ENCODE results near the gene NACC2. TPM values are rescaled to one million over a fixed set of nuclear protein-coding genes. Genes with fewer than 3 reads are reported as not detected.

The NACC2 gene
- total and polyA plus RNA-seq, 2 of the 8 experiments (the other 6 are each of a cell fraction or from before 2014, with no cell fraction given), result 8.3 to 14.0 TPM

DNA sequence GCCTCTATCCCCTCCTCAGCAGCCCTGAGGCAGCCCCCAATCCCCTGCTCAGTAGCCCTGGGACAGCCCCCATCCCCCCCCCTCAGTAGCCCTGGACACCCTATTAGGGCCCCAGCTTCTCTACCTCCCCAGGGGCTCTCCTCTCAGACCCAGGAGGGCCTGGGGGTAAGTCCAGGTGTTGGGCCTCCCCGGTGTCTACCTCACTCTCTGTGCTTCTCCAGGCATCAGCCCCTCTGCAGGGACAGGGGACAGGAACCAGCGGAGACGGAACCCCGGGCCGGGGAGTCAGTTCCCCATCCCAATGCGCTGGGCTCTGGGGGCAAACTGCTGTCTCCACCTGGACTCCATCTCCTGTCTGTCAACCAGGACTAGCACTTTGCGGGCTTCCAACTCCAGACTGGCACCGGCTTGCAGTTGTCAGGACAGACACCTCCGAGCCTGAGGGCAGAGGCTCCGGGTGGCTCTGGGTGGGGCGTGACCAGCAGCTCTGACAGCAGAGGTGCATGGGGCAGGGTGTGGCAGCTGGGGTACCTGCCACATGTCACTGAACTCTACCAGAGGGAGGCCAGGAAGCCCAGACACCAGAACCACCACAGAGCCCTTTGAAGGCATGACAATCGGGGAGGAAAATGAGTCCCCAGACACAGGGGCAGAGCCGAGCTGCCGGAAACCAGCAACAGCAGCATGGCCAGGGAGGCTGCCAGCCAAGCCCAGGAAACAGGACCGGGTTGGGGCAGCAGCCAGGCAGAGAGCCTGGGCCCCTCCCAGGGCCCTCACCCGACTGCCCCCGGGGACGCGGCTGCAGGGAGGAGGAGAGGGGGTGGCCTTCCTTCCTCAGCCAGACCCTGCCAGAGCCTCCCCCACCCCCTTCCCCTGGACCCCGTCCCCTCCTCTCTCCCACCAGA lies 116.2 kb downstream of the NACC2 start:
- ChIA-PET CTCF (ENCODE audit: partially characterized antibody) (interaction anchor here (1.2 kb wide), 1 partner anchor 17 kb away, joined by 3 read pairs; no protein-coding TSS in a partner anchor), POLR2A (ENCODE audit: partially characterized antibody) (interaction anchor here (0.6 kb wide), 1 partner anchor 22 kb away, joined by 3 read pairs; no protein-coding TSS in a partner anchor)
- Histone ChIP-seq H4K5ac (ENCODE audit: insufficient read length, low read depth, low read length) (no peak overlapping the region), H3K4me1 (replicated peaks in 1 of 4; ENCODE audit: control insufficient read depth in 3 of 4, insufficient read depth in 4 of 4, low read length in 3 of 4) (peaks cover 0 to 3% (median 0%) of the 10 kb centered on the region in 4 experiments; a peak in 4 of 7 replicates), H2BK120ac (replicated peaks; ENCODE audit: low read depth, low read length) (no peak overlapping the region), H2AK5ac (ENCODE audit: low read depth, low read length) (no peak overlapping the region), H3K27me3 (replicated peaks in 1 of 4; ENCODE audit: control insufficient read depth in 3 of 4, extremely low read depth in 1 of 4, insufficient read depth in 3 of 4, low read length in 3 of 4) (no peaks in the 10 kb centered on the region), H2BK12ac (ENCODE audit: low read depth, low read length) (no peak overlapping the region), H3K9ac (replicated peaks in 1 of 4; ENCODE audit: extremely low read depth in 1 of 4, low read depth in 3 of 4, low read length in 3 of 4) (no peak overlapping the region), H3K4me3 (ENCODE audit: extremely low read depth in 1 of 4, insufficient read depth in 2 of 4, low read depth in 3 of 4, low read length in 4 of 4) (no peak overlapping the region), H3K9me3 (ENCODE audit: insufficient read depth in 2 of 2, low read depth in 1 of 2, low read length in 1 of 2) (no peaks in the 10 kb centered on the region), H4K20me1 (replicated peaks in 1 of 2; ENCODE audit: control insufficient read depth in 1 of 2, insufficient read depth in 2 of 2, low read length in 2 of 2) (no peaks in the 10 kb centered on the region), H3K4me2 (ENCODE audit: insufficient read depth in 1 of 2, low read depth in 2 of 2, low read length in 2 of 2) (no peak overlapping the region), H3K23ac (ENCODE audit: insufficient read length) (no peak overlapping the region), H4K91ac (replicated peaks; ENCODE audit: insufficient read length, low read length) (no peak overlapping the region), H2BK5ac (ENCODE audit: low read depth, low read length) (no peak overlapping the region), H3K79me1 (ENCODE audit: low read depth, low read length) (no peaks in the 10 kb centered on the region), H3K14ac (ENCODE audit: insufficient read length) (no peak overlapping the region), H2BK15ac (ENCODE audit: low read length) (no peak overlapping the region), H3K4ac (replicated peaks; ENCODE audit: insufficient read length, low read depth, low read length) (no peak overlapping the region), H3K79me2 (ENCODE audit: control insufficient read depth in 1 of 2, insufficient read depth in 2 of 2, low read length in 2 of 2) (no peaks in the 10 kb centered on the region), H2AFZ (ENCODE audit: low read length) (no peak overlapping the region), H3K56ac (replicated peaks; ENCODE audit: insufficient read length, low read depth, low read length) (no peak overlapping the region), H3K18ac (ENCODE audit: extremely low read depth, low read length) (no peak overlapping the region), H4K8ac (ENCODE audit: extremely low read depth, insufficient read depth, low read length) (no peak overlapping the region), H3K27ac (ENCODE audit: low read depth, low read length) (no peak overlapping the region), H3K23me2 (ENCODE audit: low read depth, low read length) (no peaks in the 10 kb centered on the region), H3K36me3 (ENCODE audit: control insufficient read depth in 2 of 4, insufficient read depth in 4 of 4, low read length in 3 of 4) (no peaks in the 10 kb centered on the region), H2BK20ac (ENCODE audit: low read length) (no peak overlapping the region)
- 91% methylated on average over 15 of the region's 20 CpGs; no CpG with 5 or more reads in 1 of the 2 experiments for WGBS, 2 experiments (ENCODE audit: extremely low coverage in 1 of 2, insufficient coverage in 1 of 2, insufficient read length in 1 of 2, insufficient replicate concordance in 2 of 2, low coverage in 1 of 2, low lambda C conversion rate in 2 of 2, missing lambda C conversion rate in 1 of 2)
- FAIRE-seq (no peak), DNase-seq (ENCODE audit: low read depth in 1 of 2, low spot score in 2 of 2) (no peak)
- TF ChIP-seq ASH2L (IDR thresholded peaks at IDR 0.05; ENCODE audit: low read length) (no peak), EZH2 (IDR thresholded peaks at IDR 0.05; ENCODE audit: low read depth, low read length, severe bottlenecking) (no peak), SIX5 (IDR thresholded peaks at IDR 0.05; ENCODE audit: low read depth, low read length) (no peak)
